GM18517 (cell line): Measurements from ENCODE around the gene COMT.
"Not testable (repeated sequence)": the region's sequence is repeated elsewhere in the genome, so short reads cannot be mapped to it uniquely, and the experiment has no call there.

Experiments
- ATAC-seq: cut with Tn5 transposase; IDR thresholded peaks from one replicate; pipeline ENCODE4 v1.9.1; 2021; ENCODE audit warnings: mild to moderate bottlenecking, moderate library complexity; ENCODE audit not compliant: unreplicated experiment

Gene COMT

GRCh38 chr22:19928207-19928606 is 13.4 kb upstream of the COMT start:
- no peak for ATAC-seq

- ATAC-seq: no peak
Observed at GRCh38 chr22:19929586-19930550, 11.7 kb upstream of the COMT start.

- no peak for ATAC-seq
Observed at GRCh38 chr22:19930551-19931486, 10.8 kb upstream of the COMT start.

- no peak for ATAC-seq
Observed at GRCh38 chr22:19931514-19931913, 10.1 kb upstream of the COMT start.

- no peak for ATAC-seq
Observed at GRCh38 chr22:19932367-19933206, 9.0 kb upstream of the COMT start.

GRCh38 chr22:19933341-19934241 is 8.0 kb upstream of the COMT start:
- no peak for ATAC-seq

GRCh38 chr22:19935123-19935718 is 6.4 kb upstream of the COMT start:
- ATAC-seq: not testable (repeated sequence)

GRCh38 chr22:19936513-19936912 is 5.1 kb upstream of the COMT start:
- no peak for ATAC-seq

- ATAC-seq: no peak
Observed at GRCh38 chr22:19937616-19938473, 3.7 kb upstream of the COMT start.

- no peak for ATAC-seq
Observed at GRCh38 chr22:19940536-19941364, 822 bp upstream of the COMT start.

GRCh38 chr22:19942157-19943081 is 847 bp downstream of the COMT start:
- ATAC-seq: no peak

- no peak for ATAC-seq
Observed at GRCh38 chr22:19943082-19944026, 1.8 kb downstream of the COMT start.

- no peak for ATAC-seq
Observed at GRCh38 chr22:19948057-19948760, 6.6 kb downstream of the COMT start.

GRCh38 chr22:19951346-19951745 is 9.8 kb downstream of the COMT start:
- ATAC-seq: no peak
